K562 (cell line): ENCODE data around the gene RERE. TPM values are rescaled to one million over a fixed set of nuclear protein-coding genes. Genes with fewer than 3 reads are reported as not detected.

Experiments used
- ATAC-seq: fragments of 200-7000 bp; cut with Tn5 transposase; 3 replicates; pipeline ENCODE4 v1.9.1; 2020; ENCODE audit warnings: moderate library complexity
- BruUV-seq: library from RNA; stranded (reverse); fragments of 400-500 nt; replicated peaks from 2 replicates; lab custom pipeline; 2021; lab: Mats Ljungman, UMichigan
- CTCF ChIA-PET: fragments of 300-600 bp; formaldehyde crosslinking; extraction: SDS; loops from one replicate; lab custom pipeline; 2021; ENCODE audit warnings: low intra/inter-chr PET ratio; lab: Yijun Ruan, JAX
- POLR2A ChIA-PET: fragments of 300-600, 350-650 bp; sonication (Branson Sonifier 250); formaldehyde crosslinking; extraction: SDS; loops from one replicate; lab custom pipeline; 2021; ENCODE audit warnings: antibody characterized with exemption, inconsistent platforms; lab: Yijun Ruan, JAX
- DNase-seq, 4 experiments: peaks; one replicate each; pipeline versions ENCODE4 v3.0.0 to v3.0.0-alpha.2; 2011 to 2018; ENCODE audit warnings: low spot score in 3 of 4, mixed read lengths in 3 of 4; ENCODE audit errors: extremely low read depth in 1 of 4
- FAIRE-seq: peaks from 2 replicates; lab custom pipeline; 2011; peaks lifted over from hg19 to GRCh38; lab: Jason Lieb, UNC
- H2AFZ ChIP-seq: 2 replicates; pipeline ENCODE4 v1.6.0; 2011; ENCODE audit warnings: low read depth, low read length, control low read depth, inconsistent platforms
- H3K27ac ChIP-seq: fragments of 200-600 bp; 3 replicates; pipeline ENCODE4 v1.8.0; 2011; ENCODE audit warnings: low read depth, mild to moderate bottlenecking, control low read depth, inconsistent platforms, low read length, moderate library complexity, mixed read lengths; ENCODE audit errors: extremely low read depth
- H3K27me3 ChIP-seq, 2 experiments: fragments of 300-600 bp in 1 of 2; 2 replicates in 1 of 2; 3 replicates in 1 of 2; pipeline versions ENCODE4 v1.6.0 to v1.8.0; 2011; ENCODE audit warnings: inconsistent platforms in 2 of 2, low read length in 2 of 2, mild to moderate bottlenecking in 1 of 2, mixed read lengths in 1 of 2, moderate library complexity in 1 of 2; ENCODE audit not compliant: control insufficient read depth in 2 of 2, insufficient read depth in 2 of 2
- H3K36me3 ChIP-seq: fragments of 300-600 bp; 3 replicates; pipeline ENCODE4 v1.8.0; 2011; ENCODE audit warnings: mild to moderate bottlenecking, low read length, inconsistent platforms; ENCODE audit not compliant: control insufficient read depth, insufficient read depth
- H3K4me1 ChIP-seq, 2 experiments: fragments of 200-600 bp in 1 of 2; replicated peaks in 1 of 2; 2 replicates in 1 of 2; 3 replicates in 1 of 2; pipeline versions ENCODE4 v1.5.1 to v1.8.0; 2011; ENCODE audit warnings: inconsistent platforms in 2 of 2, low read length in 2 of 2, mild to moderate bottlenecking in 1 of 2, mixed read lengths in 1 of 2, moderate library complexity in 1 of 2; ENCODE audit not compliant: control insufficient read depth in 2 of 2, insufficient read depth in 2 of 2
- H3K4me2 ChIP-seq: 2 replicates; pipeline ENCODE4 v1.6.1; 2011; ENCODE audit warnings: low read length, control low read depth, inconsistent platforms, mixed read lengths; ENCODE audit not compliant: insufficient read depth
- H3K4me3 ChIP-seq: fragments of 200-600 bp; sonication (generic), shearing (Covaris generic); 2 replicates; pipeline ENCODE4 v1.5.1; 2016; ENCODE audit warnings: control low read depth, inconsistent platforms
- H3K79me2 ChIP-seq: fragments of 200-600 bp; 3 replicates; pipeline ENCODE4 v1.8.0; 2011; ENCODE audit warnings: low read length, inconsistent platforms; ENCODE audit not compliant: control insufficient read depth, insufficient read depth
- H3K9ac ChIP-seq, 2 experiments: 2 replicates each; pipeline versions ENCODE4 v1.6.0 to v1.6.1; 2011; ENCODE audit warnings: low read depth in 2 of 2, low read length in 2 of 2, control low read depth in 1 of 2, inconsistent platforms in 1 of 2, mild to moderate bottlenecking in 1 of 2, mixed read lengths in 1 of 2; ENCODE audit not compliant: insufficient read depth in 1 of 2
- H3K9me1 ChIP-seq: one replicate; pipeline ENCODE4 v1.6.0; 2011; ENCODE audit warnings: inconsistent platforms, mild to moderate bottlenecking, low read length, moderate library complexity; ENCODE audit not compliant: control insufficient read depth, insufficient read depth
- H3K9me3 ChIP-seq: replicated peaks from 2 replicates; pipeline ENCODE4 v1.5.1; 2011; ENCODE audit warnings: low read depth, low read length, inconsistent platforms; ENCODE audit not compliant: control insufficient read depth, insufficient read depth
- H4K20me1 ChIP-seq: replicated peaks from 2 replicates; pipeline ENCODE4 v1.6.1; 2011; ENCODE audit warnings: low read length, inconsistent platforms, mixed read lengths; ENCODE audit not compliant: control insufficient read depth, insufficient read depth
- HEY1 ChIP-seq: fragments of 250-450 bp; sonication (Bioruptor Pico); IDR thresholded peaks from 2 replicates; pipeline ENCODE4 v1.5.0; 2020; ENCODE audit warnings: mild to moderate bottlenecking, moderate library complexity, borderline replicate concordance
- HNRNPLL ChIP-seq: fragments of 200-400 bp; formaldehyde crosslinking; IDR thresholded peaks from 2 replicates; pipeline ENCODE4 v1.6.1; 2017; ENCODE audit warnings: low read length, low read depth, mild to moderate bottlenecking; ENCODE audit not compliant: poor library complexity, severe bottlenecking
- NCOA6 ChIP-seq: fragments of 450-650 bp; IDR thresholded peaks from 2 replicates; pipeline ENCODE4 v1.6.1; 2017; ENCODE audit warnings: mild to moderate bottlenecking
- NEUROD1 ChIP-seq: fragments of 150-350 bp; IDR thresholded peaks from 2 replicates; pipeline ENCODE4 v1.6.1; 2014; ENCODE audit warnings: borderline replicate concordance, low read length, low read depth; ENCODE audit not compliant: partially characterized antibody
- PURB ChIP-seq: sonication (generic); formaldehyde crosslinking; IDR thresholded peaks from 2 replicates; pipeline ENCODE4 v1.9.0; 2021; ENCODE audit warnings: low read depth, mild to moderate bottlenecking, missing genetic modification reagents
- U2AF2 ChIP-seq: fragments of 200-400 bp; formaldehyde crosslinking; optimal IDR thresholded peaks from 2 replicates; pipeline ENCODE3; 2017; ENCODE audit warnings: low read depth, mild to moderate bottlenecking, low read length
- ZBTB1 ChIP-seq: sonication (generic); formaldehyde crosslinking; IDR thresholded peaks from 2 replicates; pipeline ENCODE4 v1.8.1; 2023; ENCODE audit warnings: missing genetic modification reagents, low read depth, mild to moderate bottlenecking, borderline replicate concordance
- ZBTB8A ChIP-seq: fragments of 450-650 bp; IDR thresholded peaks from 2 replicates; pipeline ENCODE4 v1.6.1; 2018; ENCODE audit warnings: mild to moderate bottlenecking, moderate library complexity; ENCODE audit not compliant: partially characterized antibody
- ZFX ChIP-seq: sonication (generic); formaldehyde crosslinking; IDR thresholded peaks from 2 replicates; pipeline ENCODE4 v1.8.0; 2022; ENCODE audit warnings: mild to moderate bottlenecking, missing genetic modification reagents, moderate library complexity
- WGBS: fragments of 100-300 bp; shearing (Covaris generic); methylation state at CpG from one replicate; pipeline ENCODE4 v1.1.6; 2016; ENCODE audit warnings: low coverage, mixed read lengths; ENCODE audit not compliant: insufficient coverage; ENCODE audit errors: missing lambda C conversion rate; 5-methylcytosine and 5-hydroxymethylcytosine counted together
- in situ Hi-C: fragments of 300-500 bp; cut with MboI; formaldehyde crosslinking; loops from 4 replicates; pipeline ENCODE4 v1.15.0; 2018; ENCODE audit warnings: inconsistent platforms, mixed read lengths
- intact Hi-C: fragments of 100-400 bp; cut with micrococcal nuclease; formaldehyde crosslinking; loops from 2 replicates; pipeline ENCODE4 v1.14.2; 2022
- polyA plus RNA-seq, 8 experiments: library from polyadenylated mRNA; depleted of rRNA in 4 of 8; stranded (reverse) in 5 of 8; unstranded in 3 of 8; fragments of >200 nt; fragmentation: Nextera tagmentation in 2 of 8; fragmentation: Illumina TruSeq in 1 of 8; extraction: Ambion mirVana in 2 of 8; extraction: Trizol in 1 of 8; gene quantifications; 2 replicates each; pipeline versions ENCODE4 v1.2.1 to v1.2.3, GENCODE V29; 2011 to 2014; ENCODE audit warnings: inconsistent platforms in 1 of 8, missing spikeins in 1 of 8
- total RNA-seq, 7 experiments: library from RNA; depleted of rRNA in 6 of 7; stranded (reverse); fragments of >200 nt in 6 of 7; fragmentation: Illumina TruSeq in 2 of 7; extraction: Trizol in 2 of 7; gene quantifications; 2 replicates each; pipeline versions ENCODE4 v1.2.1 to v1.2.3, GENCODE V29; 2011 to 2021; ENCODE audit warnings: low replicate concordance in 1 of 7

RERE gene
- total and polyA plus RNA-seq, 9 of the 15 experiments (the other 6 are each of a cell fraction or from before 2014, with no cell fraction given) = 3.0 to 51.5 (median 13.4) TPM

DNA sequence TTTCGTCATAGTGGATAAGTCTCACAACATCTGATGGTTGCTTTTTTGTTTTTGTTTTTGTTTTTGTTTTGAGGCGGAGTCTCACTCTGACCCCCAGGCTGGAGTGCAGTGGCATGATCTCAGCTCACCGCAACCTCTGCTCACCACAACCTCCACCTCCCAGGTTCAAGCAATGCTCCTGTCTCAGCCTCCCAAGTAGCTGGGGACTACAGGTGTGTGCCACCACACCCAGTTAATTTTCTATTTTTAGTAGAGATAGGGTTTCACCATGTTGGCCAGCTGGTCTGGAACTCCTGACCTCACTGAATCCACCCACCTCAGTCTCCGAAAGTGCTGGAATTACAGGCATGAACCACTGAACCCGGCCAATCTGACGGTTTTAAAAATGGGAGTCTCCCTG is 109.2 kb downstream of the RERE start:
- intact Hi-C loops = loop anchor here (10.0 kb wide), 1 partner anchor 283 kb away; no protein-coding TSS in a partner anchor
- peaks cover 13% of the 10 kb centered on the region for H4K20me1 ChIP-seq
- CTCF ChIA-PET = no interaction called here
- POLR2A ChIA-PET = interaction anchor here (1.2 kb wide), 1 partner anchor 21 kb away, joined by 3 read pairs; no protein-coding TSS in a partner anchor
- H3K79me2 ChIP-seq = peaks cover 31% of the 10 kb centered on the region
- BruUV-seq = no TSS peak
- H2AFZ ChIP-seq = no peak overlapping the region
- ATAC-seq (no peak), DNase-seq (no peak), FAIRE-seq (no peak)
- WGBS = 96% methylated on average over 6 of the region's 6 CpGs
- no peak overlapping the region for H3K4me3 ChIP-seq
- peaks cover 3 to 24% of the 10 kb centered on the region in 2 experiments; a peak in 4 of 5 replicates for H3K4me1 ChIP-seq
- in situ Hi-C loops = no loop called here
- H3K9me1 ChIP-seq = no peaks in the 10 kb centered on the region
- TF ChIP-seq U2AF2 (no peak), PURB (CRISPR knock-in tag) (no peak), ZFX (CRISPR knock-in tag) (no peak), HEY1 (CRISPR knock-in tag) (no peak), ZBTB1 (CRISPR knock-in tag) (no peak), HNRNPLL (no peak), NCOA6 (no peak), ZBTB8A (no peak), NEUROD1 (no peak)
- no peak overlapping the region for H3K27ac ChIP-seq
- no peak overlapping the region for H3K4me2 ChIP-seq
- no peak overlapping the region for H3K9ac ChIP-seq
- H3K36me3 ChIP-seq = no peaks in the 10 kb centered on the region
- H3K27me3 ChIP-seq = no peaks in the 10 kb centered on the region
- H3K9me3 ChIP-seq = no peaks in the 10 kb centered on the region
